Activated CD8-positive, alpha-beta memory T cell treated with anti-CD3 and anti-CD28 coated beads for 1 hour (primary cell): ENCODE data around the gene GABBR1.

Experiments used
- DNase-seq, 2 donors: peaks; one replicate each; pipeline ENCODE4 v3.0.0-alpha.2; 2020; ENCODE audit warnings: low read depth in 1 of 2; ENCODE audit errors: extremely low read depth in 1 of 2

The GABBR1 gene

GRCh38 chr6:29577544-29577943 lies 55.4 kb downstream of the GABBR1 start:
- no peak for DNase-seq

DNA sequence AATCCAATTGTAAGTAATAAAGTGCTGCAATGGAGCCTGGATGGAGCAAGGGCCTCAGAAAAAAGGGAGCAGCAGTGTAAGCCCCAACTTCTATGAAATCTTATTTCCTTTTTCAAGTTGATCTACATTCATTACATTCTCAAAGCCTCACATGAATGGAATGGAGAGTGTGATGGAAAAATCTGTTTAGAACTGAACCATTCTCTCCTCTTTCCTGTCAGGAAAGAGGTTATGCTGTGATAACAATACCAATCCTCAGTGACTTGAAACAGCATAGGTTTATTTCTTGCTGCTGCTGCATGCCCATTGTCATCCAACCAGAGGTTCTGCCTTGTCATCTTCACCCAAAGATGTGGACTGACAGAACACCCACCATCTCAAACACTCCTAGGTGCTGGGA lies 56.9 kb downstream of the GABBR1 start:
- no peak for DNase-seq

GRCh38 chr6:29567991-29568390 lies 65.0 kb downstream of the GABBR1 start:
- no peak for DNase-seq

DNA sequence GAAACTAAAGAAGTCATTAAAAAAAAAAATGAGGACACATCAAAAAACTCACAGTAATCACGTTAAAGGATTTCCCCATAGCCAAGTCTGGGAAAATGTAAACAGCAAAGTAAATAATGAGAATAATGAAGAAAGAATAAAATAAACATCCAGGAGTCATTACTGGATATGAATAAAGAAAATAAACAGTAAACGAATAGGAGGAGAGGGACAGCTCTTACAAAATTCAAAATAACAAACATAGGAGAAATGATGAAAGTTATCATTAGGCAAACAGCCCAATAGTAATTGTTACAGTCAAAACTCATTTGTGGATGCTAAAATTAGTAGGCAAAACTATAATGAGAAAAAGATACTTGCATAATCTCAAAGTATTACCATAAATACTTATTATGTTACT lies 65.4 kb downstream of the GABBR1 start:
- DNase-seq = no peak

DNA sequence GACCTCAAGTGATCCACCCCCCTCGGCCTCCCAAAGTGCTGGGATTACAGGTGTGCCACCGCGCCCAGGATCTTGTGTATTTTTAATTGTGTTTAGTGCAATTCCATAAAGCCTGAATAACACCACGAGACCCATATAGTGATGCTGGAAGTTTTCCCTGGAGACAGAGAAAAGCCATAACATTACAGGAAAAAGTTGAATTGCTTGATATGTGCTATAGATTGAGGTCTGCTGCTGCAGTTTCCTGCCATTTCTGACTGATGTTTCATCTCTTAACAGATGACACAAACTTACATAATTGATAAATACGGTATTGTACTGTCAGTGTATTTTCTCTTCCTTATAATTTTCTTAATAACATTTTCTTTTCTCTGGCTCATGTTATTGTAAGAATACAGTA lies 66.1 kb downstream of the GABBR1 start:
- no peak for DNase-seq

GRCh38 chr6:29564875-29565274 lies 68.1 kb downstream of the GABBR1 start:
- no peak for DNase-seq

DNA sequence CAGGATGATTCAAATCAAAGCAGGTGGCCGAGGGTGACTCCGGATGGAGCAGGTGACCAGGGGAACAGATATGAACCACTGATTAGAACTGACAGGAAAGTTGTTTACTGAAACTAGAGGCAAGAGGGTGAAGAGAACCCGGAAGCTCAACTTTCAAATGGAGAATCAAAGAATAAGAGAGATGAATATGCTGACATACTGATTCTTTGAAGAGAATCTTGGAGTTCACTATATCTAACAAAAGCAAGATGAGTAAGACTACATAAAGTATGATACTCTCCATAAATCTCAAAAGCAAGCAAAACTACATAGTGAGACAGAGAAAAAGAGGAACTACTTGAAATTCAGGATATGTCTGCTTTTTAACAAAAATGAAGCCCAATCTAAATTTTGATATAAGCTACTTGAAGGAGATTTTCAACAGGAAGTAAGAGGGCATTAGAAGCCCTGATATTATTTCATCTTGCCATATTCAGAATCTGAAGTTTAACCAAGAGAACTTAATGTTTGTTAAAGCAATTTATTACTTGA lies 69.5 kb downstream of the GABBR1 start:
- DNase-seq = no peak

DNA sequence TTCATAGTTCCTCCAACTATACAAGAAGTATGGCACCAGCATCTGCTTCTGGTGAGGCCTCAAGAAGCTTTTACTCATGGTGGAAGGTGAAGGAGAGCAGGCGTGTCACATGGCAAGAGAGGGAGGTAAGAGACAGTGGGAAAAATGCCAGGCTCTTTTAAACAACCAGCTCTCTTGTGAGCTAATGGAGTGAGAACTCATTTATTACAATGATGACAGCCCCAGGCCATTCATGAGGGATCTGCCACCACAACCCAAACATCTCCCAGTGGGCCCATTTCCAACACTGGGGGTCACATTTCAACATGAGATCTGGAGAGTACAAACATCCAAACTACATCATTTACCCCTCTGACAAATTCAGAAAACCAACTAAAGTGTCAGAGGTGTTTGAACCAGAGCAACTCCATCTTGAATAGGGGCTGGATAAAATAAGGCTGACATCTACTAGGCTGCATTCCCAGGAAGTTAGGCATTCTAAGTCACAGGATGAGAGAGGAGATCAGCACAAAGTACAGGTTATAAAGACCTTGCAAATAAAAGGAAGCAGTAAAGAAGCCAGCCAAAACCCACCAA lies 71.3 kb downstream of the GABBR1 start:
- DNase-seq = no peak

DNA sequence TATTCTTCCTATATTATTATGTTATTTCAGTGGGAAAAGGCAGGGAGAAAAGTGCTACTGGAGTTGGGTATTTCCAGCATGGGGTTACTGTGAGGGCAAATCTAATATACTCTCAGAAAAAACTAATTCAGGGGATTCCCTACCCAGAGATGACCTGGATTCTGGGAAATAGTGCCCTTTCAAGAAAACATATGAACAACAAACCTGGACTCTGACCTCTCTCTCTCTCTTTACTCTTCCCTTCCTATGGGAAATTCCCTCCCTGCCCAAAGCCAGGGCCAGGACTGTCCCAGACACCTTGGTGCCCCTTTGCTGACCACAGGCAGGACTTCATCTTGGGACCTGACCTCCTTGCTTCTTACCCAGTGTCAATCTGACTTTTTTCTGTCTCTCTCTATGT lies 71.9 kb downstream of the GABBR1 start:
- DNase-seq = no peak

DNA sequence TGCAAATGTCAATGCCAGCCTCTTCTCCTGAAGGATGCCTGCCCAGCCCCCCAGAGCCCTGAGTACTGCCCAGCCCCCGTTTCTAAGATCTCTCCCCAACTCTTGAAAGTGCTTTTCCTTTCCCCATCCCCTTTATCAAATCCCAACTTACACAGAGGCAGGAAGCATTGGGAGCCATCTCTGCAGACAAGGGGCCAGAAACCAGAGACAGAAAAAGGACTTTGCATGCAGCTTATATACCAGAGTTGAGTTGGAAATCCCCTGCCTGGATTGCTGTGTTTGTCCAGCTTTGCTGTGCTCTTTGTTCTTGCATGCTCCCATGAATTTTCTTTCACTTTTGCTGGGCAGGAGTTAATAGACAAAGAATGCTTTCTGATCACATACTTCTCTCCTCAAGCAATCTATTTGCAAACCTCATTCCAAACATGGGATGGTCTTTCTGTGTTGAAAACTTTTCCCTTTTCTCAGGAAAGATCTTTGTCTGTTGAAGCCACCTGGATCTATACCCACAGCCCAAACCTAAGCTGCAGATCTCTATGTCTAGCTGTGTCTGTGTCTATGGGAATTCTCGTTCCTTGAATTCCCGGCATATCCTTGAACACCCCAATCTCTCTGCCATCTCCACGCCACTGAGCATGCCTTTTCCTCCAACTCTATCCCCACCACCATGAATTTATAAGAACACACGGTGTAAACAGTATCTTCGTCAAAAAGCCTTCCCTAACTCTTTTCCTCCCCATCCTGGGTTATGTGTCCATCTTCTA lies 73.3 kb downstream of the GABBR1 start, which contains the start of gene UBD:
UBD (minus strand) TSS at position 209 of the 764 bp plus-strand sequence; CDS start at position 178, 31 bp downstream.
- DNase-seq = no peak

DNA sequence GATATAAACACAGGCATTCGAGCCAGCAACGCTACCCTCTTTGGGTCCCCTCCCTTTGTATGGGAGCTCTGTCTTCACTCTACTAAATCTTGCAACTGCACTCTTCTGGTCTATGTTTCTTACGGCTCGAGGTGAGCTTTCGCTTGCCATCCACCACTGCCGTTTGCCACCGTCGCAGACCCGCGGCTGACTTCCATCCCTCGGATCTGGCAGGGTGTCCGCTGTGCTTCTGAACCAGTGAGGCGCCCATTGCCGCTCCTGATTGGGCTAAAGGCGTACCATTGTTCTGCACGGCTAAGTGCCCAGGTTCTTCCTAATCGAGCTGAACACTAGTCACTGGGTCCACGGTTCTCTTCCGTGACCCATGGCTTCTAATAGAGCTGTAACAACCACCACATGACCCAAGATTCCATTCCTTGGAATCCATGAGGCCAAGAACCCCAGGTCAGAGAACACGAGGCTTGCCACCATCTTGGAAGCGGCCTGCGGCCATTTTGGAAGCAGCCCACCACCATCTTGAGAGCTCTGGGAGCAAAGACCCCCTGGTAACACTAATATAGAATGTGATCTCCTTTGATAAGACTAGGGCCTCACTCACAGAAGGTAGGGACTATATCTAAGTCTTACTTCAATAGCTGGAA lies 74.4 kb downstream of the GABBR1 start:
- DNase-seq = no peak

- no peak for DNase-seq
These were observed 75.7 kb downstream of the GABBR1 start for GRCh38 chr6:29557320-29557719.

GRCh38 chr6:29554764-29555163 lies 78.2 kb downstream of the GABBR1 start:
- no peak for DNase-seq

DNA sequence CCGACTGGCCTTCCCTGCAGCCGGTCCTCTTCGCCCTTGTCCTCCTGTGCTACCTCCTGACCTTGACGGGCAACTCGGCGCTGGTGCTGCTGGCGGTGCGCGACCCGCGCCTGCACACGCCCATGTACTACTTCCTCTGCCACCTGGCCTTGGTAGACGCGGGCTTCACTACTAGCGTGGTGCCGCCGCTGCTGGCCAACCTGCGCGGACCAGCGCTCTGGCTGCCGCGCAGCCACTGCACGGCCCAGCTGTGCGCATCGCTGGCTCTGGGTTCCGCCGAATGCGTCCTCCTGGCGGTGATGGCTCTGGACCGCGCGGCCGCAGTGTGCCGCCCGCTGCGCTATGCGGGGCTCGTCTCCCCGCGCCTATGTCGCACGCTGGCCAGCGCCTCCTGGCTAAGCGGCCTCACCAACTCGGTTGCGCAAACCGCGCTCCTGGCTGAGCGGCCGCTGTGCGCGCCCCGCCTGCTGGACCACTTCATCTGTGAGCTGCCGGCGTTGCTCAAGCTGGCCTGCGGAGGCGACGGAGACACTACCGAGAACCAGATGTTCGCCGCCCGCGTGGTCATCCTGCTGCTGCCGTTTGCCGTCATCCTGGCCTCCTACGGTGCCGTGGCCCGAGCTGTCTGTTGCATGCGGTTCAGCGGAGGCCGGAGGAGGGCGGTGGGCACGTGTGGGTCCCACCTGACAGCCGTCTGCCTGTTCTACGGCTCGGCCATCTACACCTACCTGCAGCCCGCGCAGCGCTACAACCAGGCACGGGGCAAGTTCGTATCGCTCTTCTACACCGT lies 79.5 kb downstream of the GABBR1 start:
- DNase-seq = no peak

GRCh38 chr6:29552512-29553051 lies 80.4 kb downstream of the GABBR1 start:
- no peak for DNase-seq

- no peak for DNase-seq
These were observed 85.4 kb downstream of the GABBR1 start for GRCh38 chr6:29547573-29547972.

DNA sequence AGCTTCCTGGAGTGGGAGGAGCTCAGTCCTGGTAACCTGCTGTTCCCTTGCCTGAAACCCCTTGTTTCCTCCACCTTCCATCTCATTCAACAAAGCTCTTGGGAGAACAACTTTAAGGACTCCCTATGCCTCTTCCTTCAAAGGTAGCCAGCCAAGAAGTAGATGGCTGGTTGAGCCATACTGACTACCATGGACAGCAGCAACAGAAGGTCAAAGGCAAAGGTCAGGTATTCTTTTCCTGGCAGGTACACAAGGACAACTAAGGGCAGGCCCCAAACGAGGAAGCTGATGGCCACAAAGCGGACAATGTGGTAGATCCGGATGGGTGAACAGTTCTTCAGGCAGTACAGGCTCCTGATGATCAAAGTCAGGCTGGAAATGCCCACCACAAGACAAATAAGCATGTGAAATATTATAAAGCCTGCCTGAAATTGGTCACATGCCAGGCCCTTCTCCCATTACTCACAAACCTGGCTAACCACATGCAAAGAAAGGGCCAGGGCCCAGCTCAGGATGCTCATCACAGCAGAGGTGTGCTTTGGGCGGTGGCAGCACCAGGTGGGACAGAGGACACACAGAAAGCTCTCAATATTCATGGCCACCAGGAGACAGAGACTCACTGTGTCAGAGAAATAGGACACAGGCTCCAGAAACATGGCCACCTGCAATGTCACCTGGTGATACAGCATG lies 95.1 kb downstream of the GABBR1 start:
- DNase-seq = no peak

DNA sequence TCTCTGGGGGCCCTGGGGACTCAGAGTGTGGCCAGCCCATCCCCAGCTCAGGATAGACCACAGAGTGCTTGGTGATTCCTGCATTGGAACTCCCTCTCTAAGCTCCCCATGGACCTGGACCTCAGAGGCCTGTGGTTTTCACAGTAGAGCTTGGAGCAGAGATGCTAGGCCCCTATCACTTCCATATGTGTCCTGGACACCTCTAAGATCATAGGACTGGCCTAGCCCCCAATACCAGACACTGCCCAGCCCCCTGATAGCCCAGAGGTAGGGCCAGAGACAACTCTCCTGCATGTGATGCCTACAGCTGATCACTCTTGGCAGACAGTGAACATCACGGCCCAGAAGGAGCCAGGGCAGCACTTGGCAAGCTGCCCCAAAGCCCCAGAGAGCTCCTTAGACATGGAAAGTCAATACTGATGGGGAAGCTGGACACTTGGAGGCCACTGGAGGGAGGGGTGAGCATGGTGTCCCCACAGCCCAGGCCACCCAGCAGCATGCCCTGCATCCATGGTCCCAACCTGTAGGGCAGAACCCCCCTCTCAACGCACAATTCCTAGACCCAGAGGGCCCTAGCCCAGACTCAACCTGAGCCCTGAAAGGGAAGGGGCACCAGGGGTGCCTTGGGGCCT lies 100.5 kb downstream of the GABBR1 start:
- no peak for DNase-seq

- DNase-seq = no peak
These were observed 101.3 kb downstream of the GABBR1 start for GRCh38 chr6:29531668-29532067.
